ENCODE data around the gene LAMB4.

Gene LAMB4, protein sequence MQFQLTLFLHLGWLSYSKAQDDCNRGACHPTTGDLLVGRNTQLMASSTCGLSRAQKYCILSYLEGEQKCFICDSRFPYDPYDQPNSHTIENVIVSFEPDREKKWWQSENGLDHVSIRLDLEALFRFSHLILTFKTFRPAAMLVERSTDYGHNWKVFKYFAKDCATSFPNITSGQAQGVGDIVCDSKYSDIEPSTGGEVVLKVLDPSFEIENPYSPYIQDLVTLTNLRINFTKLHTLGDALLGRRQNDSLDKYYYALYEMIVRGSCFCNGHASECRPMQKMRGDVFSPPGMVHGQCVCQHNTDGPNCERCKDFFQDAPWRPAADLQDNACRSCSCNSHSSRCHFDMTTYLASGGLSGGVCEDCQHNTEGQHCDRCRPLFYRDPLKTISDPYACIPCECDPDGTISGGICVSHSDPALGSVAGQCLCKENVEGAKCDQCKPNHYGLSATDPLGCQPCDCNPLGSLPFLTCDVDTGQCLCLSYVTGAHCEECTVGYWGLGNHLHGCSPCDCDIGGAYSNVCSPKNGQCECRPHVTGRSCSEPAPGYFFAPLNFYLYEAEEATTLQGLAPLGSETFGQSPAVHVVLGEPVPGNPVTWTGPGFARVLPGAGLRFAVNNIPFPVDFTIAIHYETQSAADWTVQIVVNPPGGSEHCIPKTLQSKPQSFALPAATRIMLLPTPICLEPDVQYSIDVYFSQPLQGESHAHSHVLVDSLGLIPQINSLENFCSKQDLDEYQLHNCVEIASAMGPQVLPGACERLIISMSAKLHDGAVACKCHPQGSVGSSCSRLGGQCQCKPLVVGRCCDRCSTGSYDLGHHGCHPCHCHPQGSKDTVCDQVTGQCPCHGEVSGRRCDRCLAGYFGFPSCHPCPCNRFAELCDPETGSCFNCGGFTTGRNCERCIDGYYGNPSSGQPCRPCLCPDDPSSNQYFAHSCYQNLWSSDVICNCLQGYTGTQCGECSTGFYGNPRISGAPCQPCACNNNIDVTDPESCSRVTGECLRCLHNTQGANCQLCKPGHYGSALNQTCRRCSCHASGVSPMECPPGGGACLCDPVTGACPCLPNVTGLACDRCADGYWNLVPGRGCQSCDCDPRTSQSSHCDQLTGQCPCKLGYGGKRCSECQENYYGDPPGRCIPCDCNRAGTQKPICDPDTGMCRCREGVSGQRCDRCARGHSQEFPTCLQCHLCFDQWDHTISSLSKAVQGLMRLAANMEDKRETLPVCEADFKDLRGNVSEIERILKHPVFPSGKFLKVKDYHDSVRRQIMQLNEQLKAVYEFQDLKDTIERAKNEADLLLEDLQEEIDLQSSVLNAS (N-terminal part only)

GRCh38 chr7:108130261-108130660 is at the start of gene LAMB4:
Gene LAMB4, minus strand, starts transcription at chr7:108130361. Its CDS starts 7,197 bp downstream, at chr7:108123164.
- DNase-seq (ENCODE audit: low read depth), result no peak

DNA sequence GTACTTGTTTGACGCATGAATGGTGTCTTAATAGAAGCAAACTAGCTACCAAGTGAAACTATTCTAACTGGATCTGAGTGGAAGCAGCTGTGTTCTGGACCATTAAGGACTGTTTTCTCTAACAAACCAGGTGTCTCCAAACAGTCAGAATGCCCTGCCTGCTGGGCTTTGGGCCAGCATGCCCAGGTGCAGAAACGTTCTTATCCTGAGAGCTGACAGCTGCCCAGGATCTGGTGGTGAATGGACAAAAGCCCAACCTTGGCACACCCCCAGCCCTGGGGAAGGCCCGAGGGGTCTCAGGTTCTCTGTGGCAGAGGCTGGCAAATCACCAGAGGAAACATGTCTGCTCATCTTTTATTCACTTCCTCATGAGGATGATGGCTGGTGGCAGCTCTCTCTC is 48.2 kb upstream of the LAMB4 start:
- no peak for DNase-seq (ENCODE audit: low read depth)

DNA sequence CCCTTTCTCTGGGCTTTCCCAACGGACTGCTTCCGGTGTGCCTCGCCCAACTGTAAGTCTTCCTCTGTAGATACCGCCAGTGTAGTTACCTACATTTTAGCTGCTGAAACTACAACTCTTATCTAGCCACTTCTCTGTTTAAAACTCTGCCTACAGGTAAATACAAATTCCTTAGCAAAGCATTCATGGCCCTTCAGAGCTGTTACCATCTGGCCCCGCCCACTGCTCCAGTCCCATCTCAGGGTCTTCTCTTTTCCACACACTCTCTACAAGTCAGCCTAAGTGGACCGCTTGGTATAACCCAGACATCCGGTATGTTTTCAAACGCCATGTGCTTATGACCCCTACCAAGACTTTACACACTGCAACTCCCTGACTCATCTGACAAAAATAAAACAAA is 41.0 kb upstream of the LAMB4 start:
- no peak for DNase-seq (ENCODE audit: low read depth)

DNA sequence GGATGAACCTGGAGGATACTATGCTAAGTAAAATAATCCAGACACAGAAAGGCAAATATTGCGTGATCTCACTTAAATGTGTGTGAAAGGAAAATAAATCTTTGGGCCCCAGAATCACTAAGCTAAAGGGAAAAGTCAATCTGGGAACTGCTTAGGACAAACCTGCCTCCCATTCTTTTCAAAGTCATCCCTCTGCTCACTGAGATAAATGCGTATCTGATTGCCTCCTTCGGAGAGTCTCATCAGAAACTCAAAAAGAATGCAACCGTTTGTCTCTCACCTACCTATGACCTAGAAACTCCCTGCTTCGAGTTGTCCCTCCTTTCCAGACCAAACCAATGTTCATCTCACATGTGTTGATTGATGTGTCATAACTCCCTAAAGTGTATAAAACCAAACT is 40.1 kb upstream of the LAMB4 start:
- DNase-seq (ENCODE audit: low read depth), result no peak

DNA sequence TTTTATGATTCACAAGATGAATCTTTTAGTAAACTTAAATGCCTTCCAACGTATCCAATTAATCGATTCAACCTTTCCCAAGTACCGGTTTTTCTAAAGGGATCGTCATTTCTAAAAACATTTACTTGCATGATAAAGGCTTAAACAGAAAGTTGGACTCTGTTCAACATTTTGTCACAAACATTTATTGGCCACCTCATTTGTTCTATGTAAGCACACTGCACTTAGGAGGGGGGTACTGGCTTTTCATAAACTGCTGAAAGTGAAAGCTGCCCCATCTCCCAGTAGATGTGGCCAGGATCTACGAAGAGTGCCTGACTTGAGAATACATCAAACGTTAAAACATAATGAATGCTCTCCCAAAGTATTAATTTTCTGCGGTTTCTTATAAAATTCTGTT is 37.3 kb upstream of the LAMB4 start:
- no peak for DNase-seq (ENCODE audit: low read depth)

DNA sequence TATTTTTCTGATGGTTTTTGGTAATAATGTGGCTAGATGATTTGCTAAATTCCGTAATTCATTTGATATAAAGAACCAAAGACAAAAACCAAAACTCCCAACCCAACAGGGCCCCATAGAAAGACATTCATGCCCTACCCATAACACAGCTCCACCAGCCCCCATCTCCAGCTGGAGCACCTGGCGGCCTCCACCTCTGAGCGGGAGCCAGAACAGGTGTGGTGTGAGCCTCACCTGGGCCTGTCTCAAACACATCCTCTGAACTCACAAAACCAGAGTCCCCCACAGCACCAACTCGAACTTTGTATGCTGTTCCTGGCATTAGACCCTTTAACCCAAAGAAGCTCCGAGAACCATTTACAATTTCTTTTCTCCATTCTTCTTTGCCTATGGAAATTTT is 36.5 kb upstream of the LAMB4 start:
- DNase-seq (ENCODE audit: low read depth), result no peak

- no peak for DNase-seq (ENCODE audit: low read depth)
Observed at GRCh38 chr7:108165723-108166122, 35.6 kb upstream of the LAMB4 start.

- no peak for DNase-seq (ENCODE audit: low read depth)
Observed at GRCh38 chr7:108164946-108165345, 34.8 kb upstream of the LAMB4 start.

DNA sequence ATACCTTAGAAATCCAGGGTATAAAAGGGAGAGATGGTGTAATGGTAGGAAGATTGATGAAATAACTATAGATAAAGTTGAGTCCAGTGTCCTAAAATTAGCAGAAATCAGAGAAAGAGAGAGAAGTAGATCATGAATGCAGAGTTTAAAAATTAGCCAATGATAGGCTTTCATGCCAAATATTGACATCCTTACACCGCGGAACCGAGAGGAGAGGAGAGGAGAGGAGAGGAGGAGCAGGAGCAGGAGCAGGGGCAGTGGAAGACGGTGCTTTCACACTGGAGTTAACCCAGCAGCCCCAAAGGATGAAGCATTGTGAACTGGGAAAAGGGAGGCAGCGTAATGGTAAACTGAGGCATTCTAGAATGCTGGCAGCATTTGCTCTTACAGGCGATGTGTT is 34.2 kb upstream of the LAMB4 start:
- DNase-seq (ENCODE audit: low read depth), result no peak

- no peak for DNase-seq (ENCODE audit: low read depth)
Observed at GRCh38 chr7:108158776-108159175, 28.6 kb upstream of the LAMB4 start.

- no peak for DNase-seq (ENCODE audit: low read depth)
Observed at GRCh38 chr7:108157606-108158335, 27.6 kb upstream of the LAMB4 start.

- no peak for DNase-seq (ENCODE audit: low read depth)
Observed at GRCh38 chr7:108156897-108157605, 26.9 kb upstream of the LAMB4 start.

GRCh38 chr7:108152198-108152597 is 22.0 kb upstream of the LAMB4 start:
- no peak for DNase-seq (ENCODE audit: low read depth)

- DNase-seq (ENCODE audit: low read depth), result no peak
Observed at GRCh38 chr7:108149908-108150307, 19.7 kb upstream of the LAMB4 start.

DNA sequence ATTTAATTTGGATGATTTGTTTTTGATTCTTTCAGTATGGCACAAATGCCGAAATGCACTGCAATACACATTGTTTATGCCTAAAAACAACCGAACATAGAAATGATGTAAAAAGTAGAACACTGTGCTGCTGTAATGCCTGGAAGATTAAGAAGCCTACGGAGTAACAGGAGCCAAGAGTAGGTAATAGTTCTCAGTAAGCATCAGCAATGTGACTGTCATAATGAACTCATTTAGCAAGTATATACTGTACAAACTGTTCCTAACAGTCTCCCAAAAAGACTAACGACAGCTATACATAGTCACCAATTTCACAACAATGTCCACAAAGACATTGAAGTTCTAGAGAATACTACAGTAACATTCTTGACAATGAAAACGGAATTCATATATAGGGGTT is 19.0 kb upstream of the LAMB4 start:
- DNase-seq (ENCODE audit: low read depth), result no peak

- DNase-seq (ENCODE audit: low read depth), result no peak
Observed at GRCh38 chr7:108147031-108147563, 16.9 kb upstream of the LAMB4 start.

GRCh38 chr7:108146070-108146842 is 16.1 kb upstream of the LAMB4 start:
- DNase-seq (ENCODE audit: low read depth), result peak; percentile 27

DNA sequence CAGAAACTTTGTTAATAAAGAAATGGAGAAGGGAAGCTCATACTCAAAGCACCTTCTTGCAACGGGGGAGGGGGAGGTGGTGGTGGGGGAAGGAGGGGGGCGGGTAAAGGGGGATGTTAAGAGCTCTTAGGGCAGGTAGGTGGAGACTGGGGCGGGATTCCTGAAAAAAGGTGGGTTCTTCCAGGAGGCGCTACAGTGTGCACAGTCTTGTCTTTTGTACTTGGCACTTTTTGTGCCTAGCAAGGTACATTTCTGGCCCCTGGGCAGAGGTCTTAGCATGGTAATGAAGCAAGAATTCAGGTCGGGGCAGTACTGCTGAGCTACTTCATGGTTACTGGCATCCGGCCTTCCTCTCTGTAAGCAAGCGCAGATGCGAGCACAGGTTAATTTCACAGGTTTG is 15.2 kb upstream of the LAMB4 start:
- no peak for DNase-seq (ENCODE audit: low read depth)

GRCh38 chr7:108144931-108145330 is 14.8 kb upstream of the LAMB4 start:
- DNase-seq (ENCODE audit: low read depth), result no peak
